ENCODE results near the gene SLC25A23. TPM values are rescaled to one million over a fixed set of nuclear protein-coding genes. Genes with fewer than 3 reads are reported as not detected.

SLC25A23 gene
- total and polyA plus RNA-seq, 2 of the 4 experiments (the other 2 are of a cell fraction), result 7.0 to 7.6 TPM

- CTCF ChIA-PET, result no interaction called here
- dilution Hi-C loops (cut with HindIII; ENCODE audit: low sequenced_read_pairs, unreplicated experiment), result no loop called here
- POLR2A ChIA-PET (ENCODE audit: unreplicated experiment), result no interaction called here
- Histone ChIP-seq H3K4ac (ENCODE audit: low read depth, low read length) (peak overlapping the region; percentile 69), H3K18ac (ENCODE audit: low read depth, low read length) (peak overlapping the region; percentile 25; the same call in 1 of the 2 replicates), H3K23ac (ENCODE audit: low read depth, low read length) (peak overlapping the region; percentile 81; the same call in 1 of the 2 replicates), H3K4me2 (ENCODE audit: low read depth, low read length) (peak overlapping the region; percentile 100), H4K5ac (ENCODE audit: low read depth, low read length) (peak overlapping the region; percentile 43), H2BK15ac (ENCODE audit: low read depth, low read length) (no peak overlapping the region), H2BK120ac (ENCODE audit: low read depth, low read length) (no peak overlapping the region), H3K9ac (ENCODE audit: low read depth, low read length) (peak overlapping the region; percentile 77), H2AK9ac (replicated peaks; ENCODE audit: low read depth, low read length, poor library complexity) (peak overlapping the region; percentile 96), H2AFZ (replicated peaks; ENCODE audit: low read length, poor library complexity) (peak overlapping the region; percentile 99), H3K56ac (ENCODE audit: extremely low read depth, insufficient read depth, low read length) (peak overlapping the region; percentile 72), H2BK5ac (ENCODE audit: low read depth, low read length, poor library complexity, severe bottlenecking) (peak overlapping the region; percentile 38), H3K36me3 (ENCODE audit: control insufficient read depth, insufficient read depth, low read length) (peaks cover 24% of the 10 kb centered on the region), H3K9me3 (ENCODE audit: control insufficient read depth, insufficient read depth, low read length) (no peaks in the 10 kb centered on the region), H3K9me1 (ENCODE audit: insufficient read depth, low read length) (peaks cover 10% of the 10 kb centered on the region), H3K27ac (ENCODE audit: insufficient read depth, low read length) (peak overlapping the region; percentile 90), H4K91ac (ENCODE audit: insufficient read depth, low read depth, low read length) (peak overlapping the region; percentile 47), H4K20me1 (ENCODE audit: insufficient read depth, low read length) (no peaks in the 10 kb centered on the region), H3K14ac (replicated peaks; ENCODE audit: low read depth, low read length) (peak overlapping the region; percentile 73), H3K27me3 (ENCODE audit: control insufficient read depth, insufficient read depth, low read length) (no peaks in the 10 kb centered on the region), H4K8ac (ENCODE audit: low read depth in 2 of 2, low read length in 2 of 2) (peak overlapping the region; percentile 83 to 96), H2BK20ac (ENCODE audit: low read depth, low read length) (no peak overlapping the region), H2AK5ac (ENCODE audit: low read depth, low read length) (peak overlapping the region; percentile 82; the same call in 1 of the 2 replicates), H3K79me1 (ENCODE audit: low read depth in 1 of 2, low read length in 2 of 2) (peaks cover 14 to 31% of the 10 kb centered on the region in 2 experiments), H3K4me1 (ENCODE audit: control insufficient read depth, insufficient read depth, low read length) (peaks cover 11% of the 10 kb centered on the region), H3K4me3 (ENCODE audit: insufficient read depth, low read depth, low read length) (peak overlapping the region; percentile 66)
- no peak for DNase-seq
- intact Hi-C loops (cut with micrococcal nuclease), result loop anchor here (1.0 kb wide), 2 partner anchors 19 to 174 kb away; no protein-coding TSS in a partner anchor
- in situ Hi-C loops (cut with MboI; ENCODE audit: low sequenced_read_pairs), result no loop called here
- TSS peak; percentile 72 for BruUV-seq (replicated peaks)
- TF ChIP-seq FOS (IDR thresholded peaks at IDR 0.05; ENCODE audit: low read depth, low read length), result no peak
- peak; percentile 65 for TF ChIP-seq MAFK (IDR thresholded peaks at IDR 0.05; ENCODE audit: low read depth, low read length)
- no peak for TF ChIP-seq USF2 (IDR thresholded peaks at IDR 0.05; ENCODE audit: low read depth, low read length)
- ATAC-seq (ENCODE audit: low read depth), result peak; percentile 10; the same call in 1 of the 2 replicates
- 3% methylated on average over 13 of the region's 30 CpGs; no CpG with 5 or more reads in 1 of the 2 experiments for whole genome bisulfite sequencing, 2 experiments (ENCODE audit: extremely low coverage in 2 of 2, insufficient read length in 1 of 2)
These were observed 67.1 kb downstream of the SLC25A23 start for GRCh38 chr19:6392221-6393073.

Small RNA genes lying within 50 kb of the gene (microRNA-seq; reads per million reads assigned to microRNA genes)
- gene AC010503.2 (ENCODE audit: insufficient read depth, insufficient read length) (not detected), gene MIR3940 (ENCODE audit: unreplicated experiment) (4.4 reads per million, percentile 7 among the genes with 10 or more reads in this experiment), gene MIR6790 (ENCODE audit: insufficient read depth in 1 of 2, insufficient read length in 1 of 2, unreplicated experiment in 1 of 2) (0 to 4.1 reads per million in 2 experiments)

Small RNA genes lying within 50 kb of the gene (small RNA-seq; reads per million reads assigned to genes)
- gene AC010503.2 (0 reads per million in 5 experiments), gene MIR6790 (0 reads per million in 5 experiments)

Other genes starting within 250 kb of the SLC25A23 start
- gene MLLT1, start 179.8 kb downstream of the SLC25A23 start, total RNA-seq (2012; rRNA removed), result 1.3 and 1.7 TPM in 2 replicates
- 30.6 and 45.4 TPM in 2 replicates for gene MLLT1, start 179.8 kb downstream of the SLC25A23 start, polyA plus RNA-seq (2012; rRNA removed)
- gene ACER1, start 126.2 kb downstream of the SLC25A23 start, total RNA-seq (2012; rRNA removed), result not detected in 2 replicates
- gene ACER1, start 126.2 kb downstream of the SLC25A23 start, polyA plus RNA-seq (2012; rRNA removed), result 0.11 TPM in 1 of 2 replicates, not detected in the other
- gene CLPP, start 98.3 kb downstream of the SLC25A23 start, total RNA-seq (2012; rRNA removed), result 42.3 and 48.0 TPM in 2 replicates
- gene CLPP, start 98.3 kb downstream of the SLC25A23 start, polyA plus RNA-seq (2012; rRNA removed), result 103 and 130 TPM in 2 replicates
- 9.3 and 10.3 TPM in 2 replicates for gene ALKBH7, start 87.0 kb downstream of the SLC25A23 start, total RNA-seq (2012; rRNA removed)
- 22.5 and 33.0 TPM in 2 replicates for gene ALKBH7, start 87.0 kb downstream of the SLC25A23 start, polyA plus RNA-seq (2012; rRNA removed)
- gene PSPN, start 83.9 kb downstream of the SLC25A23 start, total RNA-seq (2012; rRNA removed), result 0.54 and 0.56 TPM in 2 replicates
- 0.34 and 0.37 TPM in 2 replicates for gene PSPN, start 83.9 kb downstream of the SLC25A23 start, polyA plus RNA-seq (2012; rRNA removed)
- gene GTF2F1, start 66.6 kb downstream of the SLC25A23 start, total RNA-seq (2012; rRNA removed), result 43.7 and 53.0 TPM in 2 replicates
- gene GTF2F1, start 66.6 kb downstream of the SLC25A23 start, polyA plus RNA-seq (2012; rRNA removed), result 50.4 and 51.4 TPM in 2 replicates
- gene KHSRP, start 35.0 kb downstream of the SLC25A23 start, total RNA-seq (2012; rRNA removed), result 31.9 and 34.4 TPM in 2 replicates
- 93.7 and 103 TPM in 2 replicates for gene KHSRP, start 35.0 kb downstream of the SLC25A23 start, polyA plus RNA-seq (2012; rRNA removed)
- gene SLC25A41, start 26.0 kb downstream of the SLC25A23 start, total RNA-seq (2012; rRNA removed), result not detected in 2 replicates
- 0.14 TPM in 1 of 2 replicates, not detected in the other for gene SLC25A41, start 26.0 kb downstream of the SLC25A23 start, polyA plus RNA-seq (2012; rRNA removed)
- not detected in 2 replicates for gene CRB3, start 4.5 kb upstream of the SLC25A23 start, total RNA-seq (2012; rRNA removed)
- gene CRB3, start 4.5 kb upstream of the SLC25A23 start, polyA plus RNA-seq (2012; rRNA removed), result not detected in 2 replicates
- not detected in 2 replicates for gene DENND1C, start 22.0 kb upstream of the SLC25A23 start, total RNA-seq (2012; rRNA removed)
- not detected in 2 replicates for gene DENND1C, start 22.0 kb upstream of the SLC25A23 start, polyA plus RNA-seq (2012; rRNA removed)
- not detected in 2 replicates for gene TUBB4A, start 42.5 kb upstream of the SLC25A23 start, total RNA-seq (2012; rRNA removed)
- not detected in 2 replicates for gene TUBB4A, start 42.5 kb upstream of the SLC25A23 start, polyA plus RNA-seq (2012; rRNA removed)
- not detected in 2 replicates for gene TNFSF9, start 71.2 kb upstream of the SLC25A23 start, total RNA-seq (2012; rRNA removed)
- gene TNFSF9, start 71.2 kb upstream of the SLC25A23 start, polyA plus RNA-seq (2012; rRNA removed), result 0.10 and 0.11 TPM in 2 replicates
- not detected in 2 replicates for gene CD70, start 131.4 kb upstream of the SLC25A23 start, total RNA-seq (2012; rRNA removed)
- gene CD70, start 131.4 kb upstream of the SLC25A23 start, polyA plus RNA-seq (2012; rRNA removed), result not detected in 2 replicates
- not detected in 2 replicates for gene TNFSF14, start 210.4 kb upstream of the SLC25A23 start, total RNA-seq (2012; rRNA removed)
- gene TNFSF14, start 210.4 kb upstream of the SLC25A23 start, polyA plus RNA-seq (2012; rRNA removed), result not detected in 2 replicates